ENCODE measurements around the gene FKBP2.
A peak's percentile ranks its signal among the peaks of the same experiment; 100 is the strongest.

Gene FKBP2

DNA sequence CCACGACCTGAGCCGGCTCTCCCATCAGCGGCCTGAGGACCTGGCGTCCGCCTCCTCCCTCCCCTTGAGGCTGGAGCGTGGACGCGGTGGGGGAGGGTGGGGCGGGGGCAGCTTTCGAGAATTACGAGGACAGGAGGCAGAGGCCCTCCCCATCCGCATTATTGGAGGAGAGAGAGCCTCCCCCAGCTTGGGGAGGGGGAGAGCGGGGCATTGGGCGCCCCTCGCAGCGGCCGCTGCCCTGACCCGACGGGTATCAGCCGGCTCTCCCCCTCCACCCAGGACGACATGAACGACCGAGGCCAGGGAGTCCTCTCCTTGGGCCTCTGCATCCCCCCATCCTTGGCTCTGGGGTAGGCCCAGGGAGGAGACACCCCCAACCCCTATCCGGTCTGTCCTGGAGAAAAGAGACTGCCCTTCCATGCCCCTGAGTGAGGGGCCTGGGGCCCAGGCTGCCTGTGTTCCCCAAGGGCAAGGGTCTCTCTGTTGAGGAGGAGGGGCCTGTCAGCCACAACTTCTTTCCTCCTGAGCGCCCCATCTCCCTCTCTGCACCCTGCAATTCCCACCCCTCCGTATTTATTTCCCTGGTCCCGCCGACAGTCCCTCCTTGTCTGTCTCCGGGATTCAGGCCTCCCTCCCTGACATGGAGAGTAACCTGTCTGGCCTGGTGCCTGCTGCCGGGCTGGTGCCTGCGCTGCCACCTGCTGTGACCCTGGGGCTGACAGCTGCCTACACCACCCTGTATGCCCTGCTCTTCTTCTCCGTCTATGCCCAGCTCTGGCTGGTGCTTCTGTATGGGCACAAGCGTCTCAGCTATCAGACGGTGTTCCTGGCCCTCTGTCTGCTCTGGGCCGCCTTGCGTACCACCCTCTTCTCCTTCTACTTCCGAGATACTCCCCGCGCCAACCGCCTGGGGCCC, 45.2 kb downstream of the FKBP2 start:
- DNase-seq (ENCODE audit: low spot score) = peak; percentile 47

DNA sequence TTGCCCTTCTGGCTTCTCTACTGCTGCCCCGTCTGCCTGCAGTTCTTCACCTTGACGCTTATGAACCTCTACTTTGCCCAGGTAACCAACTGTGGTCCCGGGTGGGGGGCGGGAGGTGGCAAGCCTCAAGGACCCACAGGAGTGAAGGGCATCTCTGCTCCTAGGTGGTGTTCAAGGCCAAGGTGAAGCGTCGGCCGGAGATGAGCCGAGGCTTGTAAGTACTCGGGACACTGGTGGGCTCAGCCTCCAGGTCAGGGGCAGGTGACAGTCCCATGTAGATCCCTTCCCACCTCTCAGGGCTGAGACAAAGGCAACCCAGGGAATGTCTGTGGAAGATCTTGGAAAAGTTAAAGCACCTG, 45.9 kb downstream of the FKBP2 start:
- no peak for DNase-seq (ENCODE audit: low spot score)

DNA sequence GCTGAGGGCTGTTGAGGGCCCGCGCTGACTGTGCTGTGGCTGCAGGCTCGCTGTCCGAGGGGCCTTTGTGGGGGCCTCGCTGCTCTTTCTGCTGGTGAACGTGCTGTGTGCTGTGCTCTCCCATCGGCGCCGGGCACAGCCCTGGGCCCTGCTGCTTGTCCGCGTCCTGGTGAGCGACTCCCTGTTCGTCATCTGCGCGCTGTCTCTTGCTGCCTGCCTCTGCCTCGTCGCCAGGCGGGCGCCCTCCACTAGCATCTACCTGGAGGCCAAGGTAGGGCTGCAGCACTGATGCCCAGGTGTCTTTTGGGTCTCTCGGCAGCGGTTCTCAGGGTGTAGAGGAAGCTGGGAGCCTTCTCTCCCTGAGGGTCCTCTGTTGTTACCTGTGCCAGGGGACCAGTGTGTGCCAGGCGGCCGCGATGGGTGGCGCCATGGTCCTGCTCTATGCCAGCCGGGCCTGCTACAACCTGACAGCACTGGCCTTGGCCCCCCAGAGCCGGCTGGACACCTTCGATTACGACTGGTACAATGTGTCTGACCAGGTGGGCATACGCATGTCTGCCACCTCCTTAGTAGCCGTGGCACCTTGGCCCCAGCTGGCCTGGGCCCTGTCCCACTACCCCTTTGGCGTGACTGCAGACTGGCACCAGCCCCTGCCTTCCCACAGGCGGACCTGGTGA, 46.9 kb downstream of the FKBP2 start:
- DNase-seq (ENCODE audit: low spot score) = no peak

DNA sequence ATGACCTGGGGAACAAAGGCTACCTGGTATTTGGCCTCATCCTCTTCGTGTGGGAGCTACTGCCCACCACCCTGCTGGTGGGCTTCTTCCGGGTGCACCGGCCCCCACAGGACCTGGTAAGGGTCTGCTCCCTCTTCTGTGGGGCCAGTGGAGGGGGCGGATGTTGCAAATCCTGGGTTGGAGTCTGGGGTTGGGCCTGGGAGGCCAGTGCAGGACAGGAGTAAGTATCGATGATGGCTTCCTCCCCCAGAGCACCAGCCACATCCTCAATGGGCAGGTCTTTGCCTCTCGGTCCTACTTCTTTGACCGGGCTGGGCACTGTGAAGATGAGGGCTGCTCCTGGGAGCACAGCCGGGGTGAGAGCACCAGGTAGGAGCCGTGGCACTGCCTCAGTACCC, 47.5 kb downstream of the FKBP2 start:
- DNase-seq (ENCODE audit: low spot score) = no peak

DNA sequence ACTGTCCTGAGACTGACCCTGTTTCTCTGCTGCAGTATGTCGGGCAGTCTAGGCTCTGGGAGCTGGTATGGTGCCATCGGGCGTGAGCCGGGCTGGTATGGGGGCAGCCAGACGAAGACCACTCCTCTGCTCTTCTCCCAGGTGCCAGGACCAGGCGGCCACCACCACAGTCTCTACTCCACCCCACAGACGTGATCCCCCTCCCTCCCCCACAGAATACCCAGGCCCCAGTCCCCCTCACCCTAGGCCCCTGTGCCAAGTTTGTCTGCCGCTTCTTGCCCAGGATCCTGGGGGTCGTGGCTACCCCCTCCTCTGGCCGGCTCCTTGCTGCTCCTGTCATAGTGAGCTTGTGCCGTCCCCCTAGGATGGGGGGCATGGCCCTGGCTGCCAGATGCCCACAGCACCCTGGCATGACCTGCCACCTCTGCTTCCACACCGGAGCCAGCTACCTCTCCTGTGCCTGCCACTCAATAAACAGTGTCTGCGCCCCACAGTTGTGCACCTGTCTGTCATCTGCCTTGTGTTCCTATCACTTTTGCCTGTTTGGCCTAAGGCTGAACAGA, 48.2 kb downstream of the FKBP2 start:
- DNase-seq (ENCODE audit: low spot score) = no peak

DNA sequence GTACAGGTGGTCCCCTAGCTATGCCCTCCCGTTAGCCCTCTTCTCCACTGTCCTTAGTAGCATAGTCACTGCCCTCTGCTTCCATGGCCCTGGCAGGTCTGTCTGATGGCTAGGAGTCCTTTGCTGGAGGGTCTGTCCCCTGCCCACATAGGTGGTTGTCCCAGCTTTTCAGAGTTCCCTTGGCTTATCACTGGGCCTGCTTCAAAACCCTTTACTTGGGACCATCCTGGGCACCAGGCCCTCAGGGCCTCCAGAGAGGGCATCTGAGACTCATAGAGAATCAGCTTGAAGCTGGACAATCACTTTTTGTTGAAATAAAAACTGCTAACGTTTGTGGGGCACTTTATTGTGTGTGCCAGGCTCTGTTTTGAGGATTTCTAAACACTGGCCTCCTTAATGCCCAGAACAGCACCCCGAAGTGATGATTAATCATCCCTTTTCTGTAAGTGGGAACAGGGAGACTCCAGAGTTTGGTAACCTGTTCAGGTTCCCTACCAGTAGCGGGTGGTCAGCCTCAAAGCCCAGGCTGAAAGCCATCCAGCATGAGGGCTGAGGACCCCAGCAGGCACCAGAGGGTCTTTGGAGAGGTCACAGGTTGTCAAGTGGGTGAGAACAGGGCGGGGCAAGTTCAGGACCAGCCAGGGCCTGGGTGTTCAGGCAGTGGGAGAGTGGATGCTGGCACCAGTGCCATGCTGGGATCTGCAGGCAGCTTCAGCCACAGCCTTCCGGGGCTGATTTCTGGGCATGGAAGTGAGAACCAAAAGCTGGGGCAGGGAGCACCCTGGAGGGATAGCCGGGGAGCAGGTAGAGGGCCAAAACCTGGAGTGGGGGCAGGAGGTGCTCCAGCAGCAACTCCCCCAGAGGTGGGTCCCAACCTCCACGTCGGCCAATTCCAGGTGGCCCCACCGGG, 49.7 kb downstream of the FKBP2 start:
- DNase-seq (ENCODE audit: low spot score) = no peak

DNA sequence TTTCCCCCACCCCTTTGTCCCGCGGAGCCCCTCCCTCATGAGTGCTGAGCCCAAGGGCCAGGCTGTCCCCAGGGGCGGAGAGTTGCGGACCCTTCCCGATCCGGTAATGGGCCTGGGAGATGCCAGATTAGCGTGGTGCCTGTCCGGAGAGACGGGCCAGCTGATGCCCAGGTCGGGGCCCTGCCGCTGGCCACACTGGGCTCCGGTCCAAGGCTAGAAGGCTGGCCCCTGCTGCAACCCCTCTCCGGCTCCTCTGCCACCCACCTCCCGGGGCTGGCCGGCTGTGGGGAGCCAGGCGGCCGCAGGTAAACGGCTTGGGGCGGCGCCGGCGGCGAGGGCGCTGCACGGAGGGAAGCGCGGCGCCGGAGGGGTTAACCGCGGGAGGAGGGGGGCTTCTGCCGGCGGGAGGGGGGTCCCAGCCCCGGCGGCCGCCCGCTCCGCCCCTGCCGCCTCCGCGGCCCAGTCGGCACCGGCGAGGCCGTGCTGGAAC, 50.4 kb downstream of the FKBP2 start, which contains the start of gene KCNK4:
Gene KCNK4, plus strand, starts transcription at position 41 of the 490 bp plus-strand sequence. CDS start 1,717 bp downstream, outside the sequence.
- DNase-seq (ENCODE audit: low spot score) = no peak

DNA sequence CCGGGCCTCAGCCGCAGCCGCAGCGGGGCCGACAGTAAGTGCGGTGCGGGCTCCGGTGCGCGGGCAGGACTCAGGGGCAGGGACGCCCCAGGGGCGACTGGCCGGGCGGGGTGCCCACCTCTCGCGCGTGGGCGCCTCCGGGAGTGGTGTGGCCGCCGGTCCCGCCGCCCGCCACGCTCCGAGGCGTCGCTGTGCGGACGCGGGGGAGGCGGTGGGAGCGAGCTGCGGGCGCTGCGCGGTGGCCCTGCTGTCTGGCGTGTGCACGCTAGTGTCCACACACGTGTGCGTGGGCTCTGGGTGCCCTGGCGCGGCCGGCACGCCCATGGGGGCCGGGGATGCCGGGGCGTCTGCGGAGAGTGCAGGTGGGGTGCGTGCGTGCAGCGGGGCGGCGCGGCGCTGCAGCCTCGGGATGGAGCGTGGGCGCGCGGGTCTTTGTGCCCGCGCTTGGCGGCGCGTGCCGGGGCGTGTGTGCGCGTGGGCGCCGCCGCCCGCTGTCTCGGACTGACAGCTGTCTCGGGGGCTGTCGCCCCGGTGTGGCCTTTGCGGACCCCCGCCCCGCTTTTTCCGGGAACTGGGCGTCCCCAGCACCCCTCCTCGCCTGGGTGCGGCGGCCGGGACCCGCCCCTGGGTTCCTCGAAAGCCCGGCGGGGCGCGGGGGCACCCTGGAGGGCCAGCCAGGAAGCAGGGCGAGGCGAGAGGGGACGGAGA, 51.0 kb downstream of the FKBP2 start:
- DNase-seq (ENCODE audit: low spot score) = no peak

DNA sequence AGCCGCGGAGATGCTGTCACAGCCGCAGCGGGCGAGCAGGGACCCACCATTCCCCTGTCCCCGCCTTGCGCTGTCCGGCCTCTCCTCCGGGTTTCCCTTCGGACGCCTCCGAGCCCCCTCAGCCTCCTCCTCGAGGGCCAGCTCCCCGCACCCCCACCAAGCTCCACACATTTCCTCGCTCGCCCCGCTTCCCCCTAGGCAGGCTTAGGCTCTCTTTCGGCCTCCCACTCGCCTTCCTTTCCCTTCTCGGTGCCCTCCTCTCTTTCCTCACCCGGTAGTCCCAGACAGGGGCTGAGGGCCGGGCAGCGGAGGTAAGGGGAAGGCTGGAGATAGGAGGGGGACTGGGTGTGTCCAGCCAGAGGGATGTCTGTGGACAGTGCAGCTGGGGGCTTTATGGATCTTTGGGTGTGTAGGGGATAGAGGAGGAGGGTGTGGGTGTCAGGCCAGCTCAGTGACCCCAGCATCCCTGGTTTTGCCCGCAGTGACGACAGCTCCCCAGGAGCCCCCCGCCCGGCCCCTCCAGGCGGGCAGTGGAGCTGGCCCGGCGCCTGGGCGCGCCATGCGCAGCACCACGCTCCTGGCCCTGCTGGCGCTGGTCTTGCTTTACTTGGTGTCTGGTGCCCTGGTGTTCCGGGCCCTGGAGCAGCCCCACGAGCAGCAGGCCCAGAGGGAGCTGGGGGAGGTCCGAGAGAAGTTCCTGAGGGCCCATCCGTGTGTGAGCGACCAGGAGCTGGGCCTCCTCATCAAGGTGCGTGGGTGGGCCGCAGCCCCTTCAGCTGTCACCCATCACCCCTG, 51.8 kb downstream of the FKBP2 start:
- no peak for DNase-seq (ENCODE audit: low spot score)

Measured in RKO (cell line).